OCI-LY7 (cell line): Measurements from ENCODE around the gene SPTSSA. TPM values are rescaled to one million over a fixed set of nuclear protein-coding genes. Genes with fewer than 3 reads are reported as not detected.

Experiments
- BruUV-seq: library from RNA; stranded (reverse); fragments of 400-500 nt; replicated peaks from 2 replicates; lab custom pipeline; 2021; lab: Mats Ljungman, UMichigan
- CTCF ChIA-PET: fragments of 300-600 bp; sonication (Branson Sonifier 250); formaldehyde crosslinking; loops from one replicate; lab custom pipeline; 2022; ENCODE audit warnings: antibody characterized with exemption; ENCODE audit not compliant: unreplicated experiment; lab: Charles Lee
- POLR2A ChIA-PET: fragments of 300-600 bp; sonication (Branson Sonifier 250); formaldehyde crosslinking; loops from one replicate; lab custom pipeline; 2022; ENCODE audit warnings: antibody characterized with exemption; lab: Charles Lee
- DNase-seq: peaks from one replicate; pipeline ENCODE4 v3.0.0-alpha.2; 2015; ENCODE audit warnings: low spot score
- H2AFZ ChIP-seq: fragments of 200-600 bp; sonication (generic), shearing (Covaris generic); 2 replicates; pipeline ENCODE4 v1.6.1; 2014; ENCODE audit warnings: mild to moderate bottlenecking, antibody characterized with exemption, low read length, moderate library complexity
- H3K27ac ChIP-seq: fragments of 200-600 bp; sonication (generic); 2 replicates; pipeline ENCODE4 v1.5.1; 2014; ENCODE audit warnings: mixed run types, low read depth, mild to moderate bottlenecking, moderate library complexity, low read length, inconsistent platforms; ENCODE audit not compliant: poor library complexity, severe bottlenecking
- H3K36me3 ChIP-seq: fragments of 200-600 bp; sonication (generic); 2 replicates; pipeline ENCODE4 v1.6.1; 2014; ENCODE audit warnings: mild to moderate bottlenecking, antibody characterized with exemption, low read length, moderate library complexity, mixed read lengths; ENCODE audit not compliant: insufficient read depth
- H3K4me1 ChIP-seq: fragments of 200-600 bp; sonication (generic); 2 replicates; pipeline ENCODE4 v1.5.1; 2014; ENCODE audit warnings: mild to moderate bottlenecking, low read length; ENCODE audit not compliant: insufficient read depth, poor library complexity, severe bottlenecking
- H3K4me2 ChIP-seq: fragments of 200-600 bp; sonication (generic); 2 replicates; pipeline ENCODE4 v1.6.1; 2014; ENCODE audit warnings: mild to moderate bottlenecking, low read length
- H3K4me3 ChIP-seq: fragments of 200-600 bp; sonication (generic); 2 replicates; pipeline ENCODE4 v1.5.1; 2014; ENCODE audit warnings: mild to moderate bottlenecking, low read depth, low read length; ENCODE audit not compliant: poor library complexity, severe bottlenecking
- H3K79me2 ChIP-seq: fragments of 200-600 bp; sonication (generic); 2 replicates; pipeline ENCODE4 v1.6.1; 2016; ENCODE audit warnings: low read depth, mild to moderate bottlenecking, low read length, moderate library complexity, mixed read lengths; ENCODE audit not compliant: insufficient read depth
- H3K9me2 ChIP-seq: fragments of 200-600 bp; sonication (generic); 2 replicates; pipeline ENCODE4 v1.6.1; 2016; ENCODE audit warnings: mild to moderate bottlenecking, low read length, mixed read lengths; ENCODE audit not compliant: insufficient read depth
- H3K9me3 ChIP-seq: fragments of 200-600 bp; sonication (generic); 2 replicates; pipeline ENCODE4 v1.6.1; 2014; ENCODE audit warnings: mild to moderate bottlenecking, mixed run types, low read length, mixed read lengths
- H4K20me1 ChIP-seq: fragments of 200-600 bp; sonication (generic); 2 replicates; pipeline ENCODE4 v1.6.1; 2014; ENCODE audit warnings: mild to moderate bottlenecking, antibody characterized with exemption, low read length, moderate library complexity, mixed read lengths; ENCODE audit not compliant: insufficient read depth
- EZH2phosphoT487 ChIP-seq: fragments of 200-600 bp; sonication (generic); IDR thresholded peaks from 2 replicates; pipeline ENCODE4 v1.6.1; 2018; ENCODE audit warnings: low read depth, borderline replicate concordance, mild to moderate bottlenecking, mixed run types, antibody characterized with exemption, low read length, moderate library complexity, mixed read lengths
- intact Hi-C: fragments of 100-400 bp; cut with micrococcal nuclease; formaldehyde crosslinking; loops from one replicate; pipeline ENCODE4 v1.10.0; 2022; ENCODE audit not compliant: unreplicated experiment
- total RNA-seq, 2 experiments: library from RNA; depleted of rRNA in 1 of 2; stranded (reverse); fragments of >200 nt in 1 of 2; shearing (Covaris generic) in 1 of 2; gene quantifications; 2 replicates each; pipeline ENCODE4 v1.2.3, GENCODE V29; 2014 to 2022
- TF ChIP-seq, protein P1 (sequence below): fragments of 200-600 bp; sonication (generic); conservative IDR thresholded peaks from 2 replicates; pipeline ENCODE4 v1.5.1; 2014; ENCODE audit warnings: mild to moderate bottlenecking, antibody characterized with exemption, low read length, moderate library complexity, mixed read lengths

Gene SPTSSA
- total RNA-seq, 2 experiments from 2014 or later: 8.7 to 19.0 TPM

DNA sequence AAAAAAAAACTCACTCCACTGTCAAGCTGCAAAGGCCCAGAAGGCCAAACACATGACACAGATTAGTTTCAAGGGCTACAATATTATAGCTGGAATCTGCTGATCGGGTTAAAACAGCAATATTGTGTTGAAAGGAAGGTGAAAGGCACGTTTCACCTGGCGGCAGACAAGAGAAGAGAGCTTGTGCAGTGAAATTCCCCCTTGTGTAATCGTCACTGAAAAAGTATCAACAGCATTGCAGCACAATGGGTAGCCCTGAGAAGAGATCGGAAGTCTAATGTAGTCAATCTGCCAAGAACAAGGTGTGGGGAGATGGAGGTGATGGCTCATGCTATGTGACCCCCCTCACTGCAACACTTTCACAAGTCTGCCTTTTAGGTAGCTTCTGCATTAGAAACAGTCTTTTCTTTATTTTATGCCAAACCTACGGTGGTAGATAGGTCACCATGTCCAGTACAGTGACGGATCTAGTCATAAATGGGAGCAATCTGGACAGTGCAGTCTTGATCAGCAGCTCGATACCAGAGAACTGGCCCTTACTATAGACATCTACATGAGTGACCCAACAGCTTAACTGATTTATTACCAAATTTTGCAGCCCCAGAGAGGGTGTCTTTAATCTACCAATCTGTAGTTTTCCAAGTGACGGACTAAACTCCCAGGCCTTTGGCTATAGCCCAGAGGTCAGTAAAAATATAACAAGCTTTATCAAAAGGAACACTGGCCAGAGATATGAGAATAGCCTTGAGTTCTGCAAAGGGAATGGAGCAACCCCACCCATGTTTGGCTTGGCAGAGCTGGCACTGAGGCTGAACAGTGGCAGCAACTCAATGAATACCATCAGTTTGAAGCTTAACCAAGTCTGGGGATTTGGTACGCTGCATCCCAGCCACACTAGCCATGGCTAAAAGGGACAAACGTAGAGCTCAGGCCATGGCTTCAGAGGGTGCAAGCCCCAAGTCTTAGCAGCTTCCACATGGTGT, 35.4 kb downstream of the SPTSSA start:
- Histone ChIP-seq H3K4me2 (no peak overlapping the region), H3K9me2 (no peaks in the 10 kb centered on the region), H3K4me1 (no peaks in the 10 kb centered on the region), H3K36me3 (no peaks in the 10 kb centered on the region), H3K4me3 (no peak overlapping the region), H2AFZ (no peak overlapping the region), H3K9me3 (no peaks in the 10 kb centered on the region), H3K27ac (no peak overlapping the region), H4K20me1 (no peaks in the 10 kb centered on the region), H3K79me2 (no peaks in the 10 kb centered on the region)
- POLR2A ChIA-PET: interaction anchor here (0.7 to 1.7 kb wide), 4 partner anchors 9 to 22 kb away, joined by 3 to 5 read pairs (median 3); no protein-coding TSS in a partner anchor
- no TSS peak for BruUV-seq
- intact Hi-C loops: no loop called here
- no peak for DNase-seq
- no peak for TF ChIP-seq EZH2phosphoT487
- TF ChIP-seq, protein P1, sequence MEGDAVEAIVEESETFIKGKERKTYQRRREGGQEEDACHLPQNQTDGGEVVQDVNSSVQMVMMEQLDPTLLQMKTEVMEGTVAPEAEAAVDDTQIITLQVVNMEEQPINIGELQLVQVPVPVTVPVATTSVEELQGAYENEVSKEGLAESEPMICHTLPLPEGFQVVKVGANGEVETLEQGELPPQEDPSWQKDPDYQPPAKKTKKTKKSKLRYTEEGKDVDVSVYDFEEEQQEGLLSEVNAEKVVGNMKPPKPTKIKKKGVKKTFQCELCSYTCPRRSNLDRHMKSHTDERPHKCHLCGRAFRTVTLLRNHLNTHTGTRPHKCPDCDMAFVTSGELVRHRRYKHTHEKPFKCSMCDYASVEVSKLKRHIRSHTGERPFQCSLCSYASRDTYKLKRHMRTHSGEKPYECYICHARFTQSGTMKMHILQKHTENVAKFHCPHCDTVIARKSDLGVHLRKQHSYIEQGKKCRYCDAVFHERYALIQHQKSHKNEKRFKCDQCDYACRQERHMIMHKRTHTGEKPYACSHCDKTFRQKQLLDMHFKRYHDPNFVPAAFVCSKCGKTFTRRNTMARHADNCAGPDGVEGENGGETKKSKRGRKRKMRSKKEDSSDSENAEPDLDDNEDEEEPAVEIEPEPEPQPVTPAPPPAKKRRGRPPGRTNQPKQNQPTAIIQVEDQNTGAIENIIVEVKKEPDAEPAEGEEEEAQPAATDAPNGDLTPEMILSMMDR: no peak
- CTCF ChIA-PET: no interaction called here

DNA sequence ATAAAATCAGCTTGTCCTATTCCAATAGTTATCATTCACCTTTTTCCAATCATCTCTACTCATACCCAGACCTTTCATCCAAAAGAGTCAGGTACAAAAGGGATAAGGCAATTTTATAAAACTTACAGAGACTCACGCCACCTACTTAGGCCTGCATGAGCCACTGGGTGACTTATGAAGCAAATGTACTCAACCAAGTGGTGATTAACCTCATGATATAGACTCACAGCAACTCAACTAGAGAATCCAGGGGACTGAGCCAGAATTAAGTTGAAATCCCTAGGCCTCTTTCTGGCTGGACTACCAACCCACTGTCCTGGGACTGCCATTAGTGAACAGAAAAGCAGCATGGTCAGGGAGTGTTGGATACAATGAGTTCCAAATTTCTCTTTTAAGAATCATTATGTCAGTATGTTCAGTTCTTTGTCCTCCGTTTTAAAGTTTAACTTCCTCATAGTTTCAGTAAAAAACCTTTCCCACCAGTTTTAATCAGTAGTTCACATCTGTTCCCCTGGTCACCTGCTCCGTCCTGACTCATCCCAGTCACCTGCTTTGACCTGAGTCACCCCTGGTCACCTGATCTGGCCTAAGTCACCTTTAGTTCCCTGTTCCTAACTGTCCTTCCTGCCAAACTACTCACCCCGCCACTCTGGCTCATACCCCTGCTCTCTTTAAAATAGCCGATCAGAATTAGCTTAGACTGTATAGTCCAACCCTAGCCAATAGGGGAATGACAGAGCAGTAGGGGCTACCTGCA, 36.8 kb downstream of the SPTSSA start:
- BruUV-seq: no TSS peak
- Histone ChIP-seq H3K4me1 (no peaks in the 10 kb centered on the region), H3K4me3 (no peak overlapping the region), H3K9me2 (no peaks in the 10 kb centered on the region), H4K20me1 (no peaks in the 10 kb centered on the region), H3K79me2 (no peaks in the 10 kb centered on the region), H3K9me3 (no peaks in the 10 kb centered on the region), H3K4me2 (no peak overlapping the region), H3K36me3 (no peaks in the 10 kb centered on the region), H3K27ac (no peak overlapping the region), H2AFZ (no peak overlapping the region)
- DNase-seq: no peak
- POLR2A ChIA-PET: interaction anchor here (0.6 kb wide), 1 partner anchor 28 kb away, joined by 3 read pairs; no protein-coding TSS in a partner anchor
- CTCF ChIA-PET: no interaction called here
- intact Hi-C loops: no loop called here
- TF ChIP-seq EZH2phosphoT487: no peak
- TF ChIP-seq, protein P1: no peak
